NOMO-1 treated with DMSO at 0.1 percent for 48 hours (cell line): Measurements from ENCODE around the gene IGSF9.
"Not testable (repeated sequence)": the region's sequence is repeated elsewhere in the genome, so short reads cannot be mapped to it uniquely, and the experiment has no call there.

Experiments
- DNase-seq: peaks from one replicate; lab custom pipeline; 2025; ENCODE audit not compliant: unreplicated experiment; lab: John Stamatoyannopoulos, UW

IGSF9 gene

GRCh38 chr1:159921700-159922504 is 23.5 kb downstream of the IGSF9 start:
- no peak for DNase-seq

GRCh38 chr1:159921251-159921650 is 24.2 kb downstream of the IGSF9 start:
- DNase-seq = no peak

- no peak for DNase-seq
Observed at GRCh38 chr1:159920651-159921050, 24.8 kb downstream of the IGSF9 start.

- DNase-seq = no peak
Observed at GRCh38 chr1:159920202-159920601, 25.2 kb downstream of the IGSF9 start.

GRCh38 chr1:159919236-159919865 is 26.1 kb downstream of the IGSF9 start:
- no peak for DNase-seq

- no peak for DNase-seq
Observed at GRCh38 chr1:159918352-159919200, 26.8 kb downstream of the IGSF9 start.

- DNase-seq = no peak
Observed at GRCh38 chr1:159917533-159918351, 27.7 kb downstream of the IGSF9 start.

GRCh38 chr1:159916242-159917051 is 29.0 kb downstream of the IGSF9 start:
- DNase-seq = no peak

GRCh38 chr1:159915571-159916241 is 29.7 kb downstream of the IGSF9 start:
- DNase-seq = no peak

- no peak for DNase-seq
Observed at GRCh38 chr1:159914252-159915018, 31.0 kb downstream of the IGSF9 start.

- DNase-seq = no peak
Observed at GRCh38 chr1:159913451-159914192, 31.8 kb downstream of the IGSF9 start.

GRCh38 chr1:159911326-159912070 is 33.9 kb downstream of the IGSF9 start:
- no peak for DNase-seq

GRCh38 chr1:159908031-159908940 is 37.1 kb downstream of the IGSF9 start:
- DNase-seq = no peak

- DNase-seq = no peak
Observed at GRCh38 chr1:159906960-159907359, 38.5 kb downstream of the IGSF9 start.

- not testable (repeated sequence) for DNase-seq
Observed at GRCh38 chr1:159904036-159904435, 41.4 kb downstream of the IGSF9 start.

- peak; percentile 41 for DNase-seq
Observed at GRCh38 chr1:159902541-159902940, 42.9 kb downstream of the IGSF9 start.
